H9 (cell line): ENCODE data around the gene ZNF423. TPM values are rescaled to one million over a fixed set of nuclear protein-coding genes. Genes with fewer than 3 reads are reported as not detected.

Experiments
- DNase-seq: peaks from one replicate; pipeline ENCODE4 v3.0.0-alpha.2; 2017
- H2AFZ ChIP-seq: one replicate; pipeline ENCODE4 v1.6.1; 2013; ENCODE audit warnings: mild to moderate bottlenecking, low read length, control low read depth, moderate library complexity
- H2AK5ac ChIP-seq: 2 replicates; pipeline ENCODE4 v1.6.1; 2013; ENCODE audit warnings: low read length, control low read depth, mixed read lengths; ENCODE audit not compliant: insufficient read length
- H2BK120ac ChIP-seq: one replicate; pipeline ENCODE4 v1.6.1; 2013; ENCODE audit warnings: low read depth, mild to moderate bottlenecking, low read length, control low read depth, inconsistent platforms; ENCODE audit not compliant: poor library complexity, severe bottlenecking
- H2BK12ac ChIP-seq: 2 replicates; pipeline ENCODE4 v1.6.1; 2013; ENCODE audit warnings: low read length, control low read depth, mixed read lengths, low read depth; ENCODE audit not compliant: insufficient read length
- H2BK15ac ChIP-seq: 2 replicates; pipeline ENCODE4 v1.6.1; 2013; ENCODE audit warnings: low read depth, low read length, control low read depth
- H2BK20ac ChIP-seq: one replicate; pipeline ENCODE4 v1.6.1; 2013; ENCODE audit warnings: low read depth, mild to moderate bottlenecking, low read length, control low read depth, inconsistent platforms; ENCODE audit not compliant: poor library complexity, severe bottlenecking
- H2BK5ac ChIP-seq: 2 replicates; pipeline ENCODE4 v1.6.1; 2013; ENCODE audit warnings: low read length, control low read depth, mixed read lengths; ENCODE audit not compliant: insufficient read length
- H3K14ac ChIP-seq: 2 replicates; pipeline ENCODE4 v1.6.1; 2013; ENCODE audit warnings: low read length, control low read depth; ENCODE audit not compliant: insufficient read depth
- H3K18ac ChIP-seq: 2 replicates; pipeline ENCODE4 v1.6.1; 2013; ENCODE audit warnings: low read depth, mild to moderate bottlenecking, mixed read lengths, low read length, control low read depth; ENCODE audit not compliant: insufficient read length
- H3K23ac ChIP-seq: 2 replicates; pipeline ENCODE4 v1.6.1; 2013; ENCODE audit warnings: low read length, control low read depth, mixed read lengths, low read depth; ENCODE audit not compliant: insufficient read length
- H3K23me2 ChIP-seq: 2 replicates; pipeline ENCODE4 v1.6.1; 2013; ENCODE audit warnings: low read depth, mild to moderate bottlenecking, mixed read lengths, low read length, control low read depth; ENCODE audit not compliant: insufficient read length, poor library complexity, severe bottlenecking
- H3K27ac ChIP-seq: 2 replicates; pipeline ENCODE4 v1.5.1; 2013; ENCODE audit warnings: low read length, control low read depth, mixed read lengths, low read depth; ENCODE audit not compliant: insufficient read length
- H3K27me3 ChIP-seq: 2 replicates; pipeline ENCODE4 v1.6.1; 2013; ENCODE audit warnings: low read length, control low read depth, inconsistent platforms; ENCODE audit not compliant: insufficient read depth
- H3K4ac ChIP-seq: 2 replicates; pipeline ENCODE4 v1.6.1; 2013; ENCODE audit warnings: low read depth, mild to moderate bottlenecking, control low read depth, inconsistent platforms, low read length, moderate library complexity
- H3K4me1 ChIP-seq: 2 replicates; pipeline ENCODE4 v1.6.1; 2013; ENCODE audit warnings: low read length, control low read depth, inconsistent platforms; ENCODE audit not compliant: insufficient read depth
- H3K4me2 ChIP-seq: 2 replicates; pipeline ENCODE4 v1.6.1; 2013; ENCODE audit warnings: low read length, control low read depth, mixed read lengths; ENCODE audit not compliant: insufficient read length, insufficient read depth
- H3K56ac ChIP-seq: 2 replicates; pipeline ENCODE4 v1.6.1; 2013; ENCODE audit warnings: low read depth, mild to moderate bottlenecking, mixed read lengths, low read length, control low read depth; ENCODE audit not compliant: insufficient read length
- H3K79me1 ChIP-seq: 2 replicates; pipeline ENCODE4 v1.6.1; 2013; ENCODE audit warnings: low read depth, mild to moderate bottlenecking, moderate library complexity, low read length, control low read depth, inconsistent platforms; ENCODE audit not compliant: insufficient read depth, poor library complexity, severe bottlenecking
- H3K79me2 ChIP-seq: 2 replicates; pipeline ENCODE4 v1.6.1; 2013; ENCODE audit warnings: low read length, control low read depth, inconsistent platforms; ENCODE audit not compliant: insufficient read depth
- H3K9ac ChIP-seq: 2 replicates; pipeline ENCODE4 v1.6.1; 2013; ENCODE audit warnings: low read length, control low read depth, mixed read lengths; ENCODE audit not compliant: insufficient read length; ENCODE audit errors: extremely low read depth
- H3K9me3 ChIP-seq: one replicate; pipeline ENCODE4 v1.6.1; 2013; ENCODE audit warnings: low read depth, low read length, inconsistent platforms; ENCODE audit not compliant: control insufficient read depth
- H3T11ph ChIP-seq: one replicate; pipeline ENCODE4 v1.6.1; 2013; ENCODE audit warnings: mild to moderate bottlenecking, low read length, control low read depth, inconsistent platforms
- H4K20me1 ChIP-seq: one replicate; pipeline ENCODE4 v1.6.1; 2013; ENCODE audit not compliant: control insufficient read depth, insufficient read length, insufficient read depth
- H4K5ac ChIP-seq: 2 replicates; pipeline ENCODE4 v1.6.1; 2013; ENCODE audit warnings: low read depth, mild to moderate bottlenecking, mixed read lengths, low read length, control low read depth; ENCODE audit not compliant: insufficient read length
- H4K8ac ChIP-seq: replicated peaks from 2 replicates; pipeline ENCODE4 v1.6.1; 2013; ENCODE audit warnings: low read length, control low read depth, mixed read lengths, low read depth; ENCODE audit not compliant: insufficient read length
- H4K91ac ChIP-seq: 2 replicates; pipeline ENCODE4 v1.6.1; 2013; ENCODE audit warnings: low read depth, mild to moderate bottlenecking, moderate library complexity, mixed read lengths, low read length, control low read depth; ENCODE audit not compliant: insufficient read length
- H3K27ac Mint-ChIP-seq, 3 experiments: 2 replicates in 2 of 3; 3 replicates in 1 of 3; pipeline ENCODE4 v1.8.0; 2020 to 2021; ENCODE audit warnings: mixed read lengths in 3 of 3, mild to moderate bottlenecking in 1 of 3, moderate library complexity in 1 of 3
- H3K27me3 Mint-ChIP-seq: 2 replicates; pipeline ENCODE4 v1.8.0; 2021; ENCODE audit warnings: low read depth, mild to moderate bottlenecking, moderate library complexity, mixed read lengths
- H3K36me3 Mint-ChIP-seq, 3 experiments: 2 replicates in 2 of 3; 3 replicates in 1 of 3; pipeline ENCODE4 v1.8.0; 2020 to 2021; ENCODE audit warnings: low read depth in 3 of 3, mixed read lengths in 3 of 3; ENCODE audit not compliant: insufficient read depth in 1 of 3
- H3K4me1 Mint-ChIP-seq, 2 experiments: 2 replicates each; pipeline ENCODE4 v1.8.0; 2020; ENCODE audit warnings: mixed read lengths in 2 of 2
- H3K4me3 Mint-ChIP-seq, 2 experiments: 2 replicates in 1 of 2; 3 replicates in 1 of 2; pipeline ENCODE4 v1.8.0; 2020 to 2021; ENCODE audit warnings: mild to moderate bottlenecking in 2 of 2, mixed read lengths in 2 of 2, moderate library complexity in 1 of 2
- H3K9me3 Mint-ChIP-seq, 2 experiments: 2 replicates in 1 of 2; 3 replicates in 1 of 2; pipeline ENCODE4 v1.8.0; 2020; ENCODE audit warnings: mild to moderate bottlenecking in 2 of 2, mixed read lengths in 2 of 2, moderate library complexity in 1 of 2
- CTCF ChIP-seq: fragments of 200-600 bp; sonication (generic); conservative IDR thresholded peaks from 3 replicates; pipeline ENCODE4 v1.8.0; 2021; ENCODE audit warnings: antibody characterized with exemption, mild to moderate bottlenecking
- WGBS: extraction: QIAGEN DNeasy Blood & Tissue Kit; methylation state at CpG from one replicate; pipeline ENCODE4 v1.1.7; 2013; ENCODE audit warnings: missing lambda C conversion rate, low lambda C conversion rate, mixed read lengths; ENCODE audit not compliant: insufficient read length; ENCODE audit errors: extremely low coverage; 5-methylcytosine and 5-hydroxymethylcytosine counted together
- total RNA-seq: library from RNA; stranded (reverse); gene quantifications from 2 replicates; pipeline ENCODE4 v1.2.1, GENCODE V29; 2021

ZNF423 gene
- total RNA-seq, 1 experiment from 2014 or later = 51.5 TPM

- TF ChIP-seq CTCF = no peak
- peaks cover 4% of the 10 kb centered on the region; the same call in 1 of the 2 replicates for H3K4me1 ChIP-seq
- H3K23me2 ChIP-seq = no peaks in the 10 kb centered on the region
- no peak for DNase-seq
- H2AFZ ChIP-seq = no peak overlapping the region
- no peak overlapping the region for H2BK120ac ChIP-seq
- Mint-ChIP-seq H3K27me3 (no peaks in the 10 kb centered on the region), H3K4me1 (peaks cover 58 to 70% of the 10 kb centered on the region in 2 experiments), H3K9me3 (no peaks in the 10 kb centered on the region), H3K4me3 (no peak overlapping the region), H3K36me3 (no peaks in the 10 kb centered on the region), H3K27ac (no peak overlapping the region)
- H4K20me1 ChIP-seq = no peaks in the 10 kb centered on the region
- H2BK12ac ChIP-seq = no peak overlapping the region
- H3K79me1 ChIP-seq = no peaks in the 10 kb centered on the region
- no peak overlapping the region for H3K9ac ChIP-seq
- H2BK20ac ChIP-seq = no peak overlapping the region
- H3K79me2 ChIP-seq = no peaks in the 10 kb centered on the region
- no CpG with 5 or more reads among the region's 22 CpGs for WGBS
- no peak overlapping the region for H3K4ac ChIP-seq
- H3K14ac ChIP-seq = no peak overlapping the region
- H3K9me3 ChIP-seq = no peaks in the 10 kb centered on the region
- no peak overlapping the region for H3K56ac ChIP-seq
- H3K27me3 ChIP-seq = no peaks in the 10 kb centered on the region
- H4K91ac ChIP-seq = no peak overlapping the region
- no peak overlapping the region for H2BK5ac ChIP-seq
- no peak overlapping the region for H3K18ac ChIP-seq
- no peak overlapping the region for H3K27ac ChIP-seq
- no peak overlapping the region for H2AK5ac ChIP-seq
- no peak overlapping the region for H3T11ph ChIP-seq
- H3K23ac ChIP-seq = no peak overlapping the region
- H4K5ac ChIP-seq = no peak overlapping the region
- H2BK15ac ChIP-seq = no peak overlapping the region
- no peak overlapping the region for H3K4me2 ChIP-seq
- H4K8ac ChIP-seq = no peak overlapping the region
Observed at GRCh38 chr16:49531931-49532840, 323.7 kb downstream of the ZNF423 start.
